ENCODE results near the gene PRKRA.
"Not testable (repeated sequence)": the region's sequence is repeated elsewhere in the genome, so short reads cannot be mapped to it uniquely, and the experiment has no call there.

The PRKRA gene

DNA sequence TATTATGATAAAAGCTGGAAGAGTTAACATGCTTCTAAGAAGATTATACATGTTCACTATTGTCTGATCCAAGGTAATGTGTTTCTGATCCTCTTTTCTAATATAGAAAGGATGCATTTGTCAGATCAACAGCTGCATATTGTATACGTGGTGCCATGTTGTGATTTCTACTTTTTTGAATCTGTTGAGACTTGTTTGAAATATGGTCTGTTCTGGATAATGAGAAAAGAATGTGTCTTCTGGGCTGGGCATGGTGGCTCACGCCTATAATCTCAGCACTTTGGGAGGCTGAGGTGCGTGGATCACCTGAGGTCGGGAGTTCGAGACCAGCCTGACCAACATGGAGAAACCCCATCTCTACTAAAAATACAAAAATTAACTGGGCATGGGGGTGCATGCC lies 27.2 kb downstream of the PRKRA start:
- not testable (repeated sequence) for H3K4me1 ChIP-seq (ENCODE audit: control insufficient read depth, insufficient read depth, low read length); H3K4me3 ChIP-seq (ENCODE audit: low read depth, low read length); H3K36me3 ChIP-seq (ENCODE audit: control insufficient read depth, insufficient read depth, low read length); H3K9me3 ChIP-seq (ENCODE audit: control insufficient read depth, insufficient read depth, low read length); H3K27me3 ChIP-seq (ENCODE audit: control insufficient read depth, insufficient read depth, low read length); H3K9ac ChIP-seq (ENCODE audit: low read depth, low read length)

DNA sequence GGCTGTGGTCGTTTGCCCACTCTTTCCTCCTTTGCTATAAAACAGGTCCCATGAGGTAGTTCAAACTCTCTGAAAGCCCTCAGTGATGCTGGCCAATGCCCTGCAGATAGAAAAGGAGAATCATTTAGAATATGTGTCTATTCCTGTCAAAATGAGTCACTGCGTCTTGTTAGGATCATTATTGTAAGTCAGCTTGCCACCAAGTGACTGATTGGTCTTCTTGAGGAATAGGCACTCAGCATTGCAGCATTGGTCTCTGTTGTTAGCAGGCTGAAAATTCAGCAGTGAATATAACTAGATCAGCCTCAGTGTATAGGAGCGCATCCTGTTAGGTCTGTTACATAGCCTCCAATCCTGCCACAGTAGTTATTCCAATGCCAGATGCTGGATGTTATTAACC lies 28.9 kb downstream of the PRKRA start:
- Histone ChIP-seq H3K9ac (ENCODE audit: low read depth, low read length) (no peak overlapping the region), H3K27me3 (ENCODE audit: control insufficient read depth, insufficient read depth, low read length) (no peaks in the 10 kb centered on the region), H3K36me3 (ENCODE audit: control insufficient read depth, insufficient read depth, low read length) (peaks cover 7% of the 10 kb centered on the region), H3K4me3 (ENCODE audit: low read depth, low read length) (no peak overlapping the region), H3K4me1 (ENCODE audit: control insufficient read depth, insufficient read depth, low read length) (no peaks in the 10 kb centered on the region), H3K9me3 (ENCODE audit: control insufficient read depth, insufficient read depth, low read length) (no peaks in the 10 kb centered on the region)

DNA sequence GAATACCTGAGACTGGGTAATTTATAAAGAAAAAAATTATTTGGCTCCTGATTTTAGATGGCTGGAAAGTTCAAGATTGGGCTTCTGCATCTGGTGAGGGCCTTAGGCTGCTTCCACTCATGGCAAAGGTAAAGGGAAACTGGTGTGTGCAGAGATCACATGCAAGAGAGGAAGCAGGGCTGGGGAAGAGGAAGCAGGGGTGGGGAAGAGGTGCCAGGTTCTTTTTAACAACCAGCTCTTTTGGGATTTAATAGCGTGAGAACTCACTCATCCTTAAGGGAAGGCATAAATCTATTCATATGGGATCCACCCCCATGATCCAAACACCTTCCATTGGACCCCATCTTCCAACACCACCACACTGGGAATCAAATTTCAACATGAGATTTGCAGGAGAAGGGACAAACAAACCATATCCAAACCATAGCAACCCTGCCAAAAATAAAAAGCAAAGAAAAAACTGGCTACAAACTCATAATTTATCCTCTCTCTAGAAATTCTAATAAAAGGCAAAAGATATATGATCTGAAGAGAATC lies 30.4 kb downstream of the PRKRA start:
- Histone ChIP-seq H3K4me3 (ENCODE audit: low read depth, low read length) (no peak overlapping the region), H3K27me3 (ENCODE audit: control insufficient read depth, insufficient read depth, low read length) (no peaks in the 10 kb centered on the region), H3K9ac (ENCODE audit: low read depth, low read length) (no peak overlapping the region), H3K4me1 (ENCODE audit: control insufficient read depth, insufficient read depth, low read length) (no peaks in the 10 kb centered on the region), H3K36me3 (ENCODE audit: control insufficient read depth, insufficient read depth, low read length) (peaks cover 4% of the 10 kb centered on the region), H3K9me3 (ENCODE audit: control insufficient read depth, insufficient read depth, low read length) (no peaks in the 10 kb centered on the region)

DNA sequence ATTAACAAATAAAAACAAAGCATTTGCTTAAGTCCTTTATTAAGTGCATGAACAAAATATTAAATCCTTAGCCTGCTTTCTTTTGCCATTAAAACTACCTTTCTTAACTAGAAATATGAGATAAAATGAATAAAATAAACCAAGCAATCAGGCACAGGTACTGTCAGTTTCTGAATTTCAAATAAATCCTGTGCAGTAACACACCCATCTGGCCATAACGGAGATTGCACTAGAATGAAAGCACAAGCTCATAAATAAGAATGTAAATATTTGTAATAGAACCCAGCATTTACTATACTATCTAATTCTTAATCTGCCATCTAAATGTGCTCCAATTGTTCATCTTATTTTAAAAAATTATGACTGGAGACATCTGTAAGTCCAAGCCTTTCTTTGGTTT lies 31.9 kb downstream of the PRKRA start:
- Histone ChIP-seq H3K9me3 (ENCODE audit: control insufficient read depth, insufficient read depth, low read length) (no peaks in the 10 kb centered on the region), H3K9ac (ENCODE audit: low read depth, low read length) (no peak overlapping the region), H3K27me3 (ENCODE audit: control insufficient read depth, insufficient read depth, low read length) (no peaks in the 10 kb centered on the region), H3K4me1 (ENCODE audit: control insufficient read depth, insufficient read depth, low read length) (peaks cover 2% of the 10 kb centered on the region), H3K4me3 (ENCODE audit: low read depth, low read length) (no peak overlapping the region), H3K36me3 (ENCODE audit: control insufficient read depth, insufficient read depth, low read length) (peaks cover 4% of the 10 kb centered on the region)

DNA sequence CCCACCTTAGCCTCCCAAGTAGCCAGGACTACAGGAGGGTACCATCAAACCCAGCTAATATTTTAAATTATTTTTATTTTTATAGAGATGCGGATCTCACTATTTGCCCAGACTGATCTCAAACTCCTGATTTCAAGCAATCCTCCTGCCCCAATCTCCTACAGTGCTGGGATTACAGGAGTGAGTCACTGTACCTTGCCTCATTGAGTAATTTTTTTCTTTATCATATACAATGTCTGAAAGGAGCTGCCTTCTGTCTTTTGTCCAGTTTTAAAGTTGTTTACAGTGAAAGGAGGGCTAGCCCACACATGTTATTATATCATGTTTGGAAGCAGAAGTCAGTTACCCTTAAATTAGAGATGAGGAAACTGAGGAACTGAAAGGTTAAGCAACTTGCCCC lies 32.5 kb downstream of the PRKRA start:
- Histone ChIP-seq H3K4me1 (ENCODE audit: control insufficient read depth, insufficient read depth, low read length) (peaks cover 2% of the 10 kb centered on the region), H3K36me3 (ENCODE audit: control insufficient read depth, insufficient read depth, low read length) (peaks cover 4% of the 10 kb centered on the region), H3K9me3 (ENCODE audit: control insufficient read depth, insufficient read depth, low read length) (no peaks in the 10 kb centered on the region), H3K27me3 (ENCODE audit: control insufficient read depth, insufficient read depth, low read length) (no peaks in the 10 kb centered on the region), H3K4me3 (ENCODE audit: low read depth, low read length) (no peak overlapping the region), H3K9ac (ENCODE audit: low read depth, low read length) (no peak overlapping the region)

DNA sequence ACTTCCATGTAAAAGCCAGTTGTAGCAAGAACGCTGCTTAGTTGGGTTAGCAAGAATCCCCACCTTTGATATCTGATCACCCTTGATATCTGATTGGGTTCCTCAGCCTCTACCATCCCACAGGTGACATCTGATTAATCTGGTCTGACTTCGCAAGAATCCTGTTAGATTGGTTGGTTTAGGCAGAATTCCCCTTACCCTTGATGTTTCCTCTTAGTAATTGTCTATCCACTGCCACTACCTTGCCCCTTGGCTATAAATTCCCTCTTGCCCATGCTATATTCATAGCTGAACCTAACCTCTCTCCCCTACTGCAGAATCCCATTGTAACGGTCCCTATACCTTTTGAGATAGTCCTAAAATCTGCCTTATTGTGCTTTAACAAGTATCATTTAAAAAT lies 33.1 kb downstream of the PRKRA start:
- no peaks in the 10 kb centered on the region for H3K27me3 ChIP-seq (ENCODE audit: control insufficient read depth, insufficient read depth, low read length)
- no peaks in the 10 kb centered on the region for H3K9me3 ChIP-seq (ENCODE audit: control insufficient read depth, insufficient read depth, low read length)
- H3K36me3 ChIP-seq (ENCODE audit: control insufficient read depth, insufficient read depth, low read length), result peaks cover 4% of the 10 kb centered on the region
- no peak overlapping the region for H3K4me3 ChIP-seq (ENCODE audit: low read depth, low read length)
- H3K4me1 ChIP-seq (ENCODE audit: control insufficient read depth, insufficient read depth, low read length), result peaks cover 2% of the 10 kb centered on the region
- no peak overlapping the region for H3K9ac ChIP-seq (ENCODE audit: low read depth, low read length)

DNA sequence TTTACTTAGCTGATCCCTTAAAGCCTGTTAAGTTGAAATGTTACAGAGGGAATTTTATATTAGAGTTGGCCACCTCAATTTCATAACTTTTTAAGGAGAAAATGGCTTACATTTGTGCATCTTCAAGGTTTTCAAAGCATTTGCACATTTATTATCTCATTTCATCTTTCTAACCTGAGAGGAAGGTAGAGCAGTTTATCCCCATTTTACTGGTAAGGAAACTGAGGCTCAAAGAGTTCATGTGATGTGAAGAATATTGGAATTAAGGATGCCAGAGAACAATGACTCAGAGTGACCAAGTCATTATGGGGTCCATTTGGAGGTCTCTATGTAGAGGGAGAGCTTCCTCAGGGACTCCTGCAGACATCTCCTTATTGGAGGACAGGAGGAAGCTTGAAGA lies 35.0 kb downstream of the PRKRA start:
- H3K4me3 ChIP-seq (ENCODE audit: low read depth, low read length), result no peak overlapping the region

DNA sequence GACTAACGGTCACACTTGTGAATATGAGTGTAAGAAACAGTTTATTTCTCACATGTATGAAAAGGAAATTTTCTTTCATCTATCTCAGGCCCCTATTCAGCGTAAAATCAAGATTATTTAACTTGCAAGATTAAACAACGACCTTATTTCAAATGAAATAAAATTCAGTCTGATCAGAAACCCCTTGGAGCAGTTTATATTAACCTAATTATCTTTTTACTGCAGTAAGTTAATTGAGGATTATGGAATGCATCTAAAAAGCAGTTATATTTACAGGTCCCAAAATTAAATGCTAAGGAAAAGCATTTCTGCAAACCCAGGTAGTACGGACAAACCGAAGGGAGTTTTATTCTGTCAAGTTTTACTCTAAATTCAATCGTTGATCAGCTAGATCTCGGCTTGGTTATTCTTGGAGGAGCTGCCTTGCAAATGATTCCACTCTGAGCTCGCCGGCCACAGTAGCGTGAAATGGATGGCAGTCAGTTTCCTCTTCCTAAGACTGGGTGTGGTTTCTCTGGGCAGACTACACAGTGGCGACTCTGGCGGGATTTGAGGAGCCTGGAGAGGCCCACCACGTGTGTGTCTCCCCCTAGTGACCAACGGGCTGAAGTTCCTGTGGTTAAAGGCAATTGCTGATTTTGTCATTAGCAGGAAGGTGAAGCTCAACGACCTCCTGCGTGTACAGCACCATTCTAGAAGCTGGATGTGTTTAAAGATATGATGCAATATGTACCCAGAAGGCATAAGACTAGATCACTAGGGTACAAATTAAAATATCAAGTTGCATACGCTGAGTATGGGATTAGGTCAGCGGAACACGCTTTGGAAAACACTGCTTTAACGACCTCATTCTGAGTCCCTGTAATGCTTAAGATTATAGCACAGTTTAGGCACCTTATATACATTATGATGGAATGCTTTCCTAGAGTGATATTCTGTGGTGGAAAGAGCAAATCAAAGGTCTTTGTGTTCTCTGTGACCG lies 36.4 kb downstream of the PRKRA start:
- Histone ChIP-seq H3K4me1 (ENCODE audit: control insufficient read depth, insufficient read depth, low read length) (peaks cover 2% of the 10 kb centered on the region), H3K27me3 (ENCODE audit: control insufficient read depth, insufficient read depth, low read length) (no peaks in the 10 kb centered on the region), H3K9me3 (ENCODE audit: control insufficient read depth, insufficient read depth, low read length) (no peaks in the 10 kb centered on the region), H3K4me3 (ENCODE audit: low read depth, low read length) (peak overlapping the region; percentile 73), H3K36me3 (ENCODE audit: control insufficient read depth, insufficient read depth, low read length) (no peaks in the 10 kb centered on the region), H3K9ac (ENCODE audit: low read depth, low read length) (peak overlapping the region; percentile 78)

More for the DNA sequence above, 35.0 kb downstream of the PRKRA start:
- Histone ChIP-seq H3K4me1 (ENCODE audit: control insufficient read depth, insufficient read depth, low read length) (peaks cover 2% of the 10 kb centered on the region), H3K27me3 (ENCODE audit: control insufficient read depth, insufficient read depth, low read length) (no peaks in the 10 kb centered on the region), H3K36me3 (ENCODE audit: control insufficient read depth, insufficient read depth, low read length) (no peaks in the 10 kb centered on the region), H3K9me3 (ENCODE audit: control insufficient read depth, insufficient read depth, low read length) (no peaks in the 10 kb centered on the region), H3K9ac (ENCODE audit: low read depth, low read length) (no peak overlapping the region)

DNA sequence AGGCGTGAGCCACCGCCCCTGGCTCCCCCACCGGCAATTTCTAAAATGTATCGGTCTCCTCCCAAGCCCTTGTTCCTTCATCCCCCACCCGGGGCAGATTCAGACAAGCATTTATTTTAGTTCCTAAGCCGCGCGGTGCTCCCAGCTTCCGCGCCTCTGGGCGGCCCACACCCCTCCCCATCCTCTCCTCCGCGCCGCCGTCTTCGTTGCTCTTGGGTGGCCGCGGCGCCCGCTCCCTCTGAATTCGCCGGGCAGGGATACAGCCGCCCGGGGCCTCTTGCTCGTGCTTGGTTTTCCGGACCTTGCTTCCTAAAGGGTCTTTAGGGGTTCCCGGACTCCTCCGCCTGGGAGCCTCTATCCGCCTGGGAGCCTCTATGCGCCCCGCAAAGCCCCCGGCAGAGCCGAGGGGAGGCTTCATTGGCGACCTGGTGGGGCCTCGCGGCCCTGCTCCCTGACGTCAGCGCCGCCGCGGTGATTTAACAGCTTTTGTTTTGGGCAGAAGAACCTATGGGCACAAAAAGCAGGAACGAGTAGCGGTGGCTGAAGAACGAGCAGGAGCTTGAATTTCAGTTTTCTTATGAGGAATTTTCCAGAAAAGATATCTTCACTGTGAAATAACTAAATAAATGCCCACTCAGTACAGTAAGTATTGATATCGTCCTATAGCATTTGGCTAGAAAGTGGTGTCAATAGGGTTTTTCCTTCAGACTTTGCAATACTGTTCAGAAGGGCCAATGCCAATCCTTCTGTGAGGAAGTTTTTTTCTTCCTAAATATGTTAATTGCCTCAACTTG lies 37.3 kb downstream of the PRKRA start:
- Histone ChIP-seq H3K27me3 (ENCODE audit: control insufficient read depth, insufficient read depth, low read length) (no peaks in the 10 kb centered on the region), H3K36me3 (ENCODE audit: control insufficient read depth, insufficient read depth, low read length) (no peaks in the 10 kb centered on the region)

DNA sequence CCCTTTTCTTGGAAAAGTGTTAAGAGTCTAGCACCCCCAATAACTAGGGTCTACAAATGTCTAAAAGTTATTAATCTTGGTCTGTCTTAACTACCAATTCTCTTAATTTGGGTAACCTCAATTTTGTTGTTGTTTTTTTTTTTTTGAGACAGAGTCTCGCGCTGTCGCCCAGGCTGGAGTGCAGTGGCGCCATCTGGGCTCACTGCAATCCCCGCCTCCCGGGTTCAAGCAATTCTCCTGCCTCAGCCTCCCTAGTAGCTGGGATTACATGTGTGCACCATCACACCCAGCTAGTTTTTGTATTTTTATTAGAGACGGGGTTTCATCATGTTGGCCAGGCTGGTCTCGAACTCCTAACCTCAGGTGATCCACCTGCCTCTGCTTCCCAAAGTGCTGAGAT lies 38.5 kb downstream of the PRKRA start:
- not testable (repeated sequence) for H3K4me3 ChIP-seq (ENCODE audit: low read depth, low read length); H3K9ac ChIP-seq (ENCODE audit: low read depth, low read length); H3K27me3 ChIP-seq (ENCODE audit: control insufficient read depth, insufficient read depth, low read length); H3K36me3 ChIP-seq (ENCODE audit: control insufficient read depth, insufficient read depth, low read length); H3K9me3 ChIP-seq (ENCODE audit: control insufficient read depth, insufficient read depth, low read length); H3K4me1 ChIP-seq (ENCODE audit: control insufficient read depth, insufficient read depth, low read length)

More for the DNA sequence above, 37.3 kb downstream of the PRKRA start:
- peaks cover 2% of the 10 kb centered on the region for H3K4me1 ChIP-seq (ENCODE audit: control insufficient read depth, insufficient read depth, low read length)
- H3K9me3 ChIP-seq (ENCODE audit: control insufficient read depth, insufficient read depth, low read length), result no peaks in the 10 kb centered on the region
- H3K4me3 ChIP-seq (ENCODE audit: low read depth, low read length), result peak overlapping the region; percentile 73
- H3K9ac ChIP-seq (ENCODE audit: low read depth, low read length), result peak overlapping the region; percentile 78

DNA sequence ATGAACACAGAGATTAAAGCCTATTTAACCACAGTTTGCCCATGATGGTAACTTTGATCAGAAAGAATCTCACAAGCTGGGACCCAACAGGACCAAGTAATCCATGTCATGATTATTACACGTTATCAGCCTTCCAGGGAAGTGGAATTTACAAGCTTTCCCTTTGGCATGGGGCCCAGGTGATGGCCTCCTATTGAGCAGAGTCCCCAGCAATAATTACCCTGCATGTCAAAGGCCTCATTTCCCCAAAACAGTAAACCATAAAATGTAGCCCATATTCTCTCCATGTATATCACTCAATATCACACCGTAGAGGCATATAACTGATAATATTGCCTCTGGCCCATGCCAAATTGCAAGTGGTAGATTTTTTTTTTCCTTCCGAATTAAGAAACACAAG lies 38.9 kb downstream of the PRKRA start:
- H3K9me3 ChIP-seq (ENCODE audit: control insufficient read depth, insufficient read depth, low read length), result no peaks in the 10 kb centered on the region
- peaks cover 2% of the 10 kb centered on the region for H3K4me1 ChIP-seq (ENCODE audit: control insufficient read depth, insufficient read depth, low read length)
- no peaks in the 10 kb centered on the region for H3K36me3 ChIP-seq (ENCODE audit: control insufficient read depth, insufficient read depth, low read length)
- no peaks in the 10 kb centered on the region for H3K27me3 ChIP-seq (ENCODE audit: control insufficient read depth, insufficient read depth, low read length)
- no peak overlapping the region for H3K4me3 ChIP-seq (ENCODE audit: low read depth, low read length)
- H3K9ac ChIP-seq (ENCODE audit: low read depth, low read length), result no peak overlapping the region

All from iPS-15b (cell line).